H9 (cell line): ENCODE results near the gene ZSCAN16. TPM values are rescaled to one million over a fixed set of nuclear protein-coding genes. Genes with fewer than 3 reads are reported as not detected.
A peak's percentile ranks its signal among the peaks of the same experiment; 100 is the strongest.

Source experiments
- DNase-seq: peaks from one replicate; pipeline ENCODE4 v3.0.0-alpha.2; 2017
- H2AFZ ChIP-seq: one replicate; pipeline ENCODE4 v1.6.1; 2013; ENCODE audit warnings: mild to moderate bottlenecking, low read length, control low read depth, moderate library complexity
- H2AK5ac ChIP-seq: 2 replicates; pipeline ENCODE4 v1.6.1; 2013; ENCODE audit warnings: low read length, control low read depth, mixed read lengths; ENCODE audit not compliant: insufficient read length
- H2BK120ac ChIP-seq: one replicate; pipeline ENCODE4 v1.6.1; 2013; ENCODE audit warnings: low read depth, mild to moderate bottlenecking, low read length, control low read depth, inconsistent platforms; ENCODE audit not compliant: poor library complexity, severe bottlenecking
- H2BK12ac ChIP-seq: 2 replicates; pipeline ENCODE4 v1.6.1; 2013; ENCODE audit warnings: low read length, control low read depth, mixed read lengths, low read depth; ENCODE audit not compliant: insufficient read length
- H2BK15ac ChIP-seq: 2 replicates; pipeline ENCODE4 v1.6.1; 2013; ENCODE audit warnings: low read depth, low read length, control low read depth
- H2BK20ac ChIP-seq: one replicate; pipeline ENCODE4 v1.6.1; 2013; ENCODE audit warnings: low read depth, mild to moderate bottlenecking, low read length, control low read depth, inconsistent platforms; ENCODE audit not compliant: poor library complexity, severe bottlenecking
- H2BK5ac ChIP-seq: 2 replicates; pipeline ENCODE4 v1.6.1; 2013; ENCODE audit warnings: low read length, control low read depth, mixed read lengths; ENCODE audit not compliant: insufficient read length
- H3K14ac ChIP-seq: 2 replicates; pipeline ENCODE4 v1.6.1; 2013; ENCODE audit warnings: low read length, control low read depth; ENCODE audit not compliant: insufficient read depth
- H3K18ac ChIP-seq: 2 replicates; pipeline ENCODE4 v1.6.1; 2013; ENCODE audit warnings: low read depth, mild to moderate bottlenecking, mixed read lengths, low read length, control low read depth; ENCODE audit not compliant: insufficient read length
- H3K23ac ChIP-seq: 2 replicates; pipeline ENCODE4 v1.6.1; 2013; ENCODE audit warnings: low read length, control low read depth, mixed read lengths, low read depth; ENCODE audit not compliant: insufficient read length
- H3K23me2 ChIP-seq: 2 replicates; pipeline ENCODE4 v1.6.1; 2013; ENCODE audit warnings: low read depth, mild to moderate bottlenecking, mixed read lengths, low read length, control low read depth; ENCODE audit not compliant: insufficient read length, poor library complexity, severe bottlenecking
- H3K27ac ChIP-seq: 2 replicates; pipeline ENCODE4 v1.5.1; 2013; ENCODE audit warnings: low read length, control low read depth, mixed read lengths, low read depth; ENCODE audit not compliant: insufficient read length
- H3K27me3 ChIP-seq: 2 replicates; pipeline ENCODE4 v1.6.1; 2013; ENCODE audit warnings: low read length, control low read depth, inconsistent platforms; ENCODE audit not compliant: insufficient read depth
- H3K4ac ChIP-seq: 2 replicates; pipeline ENCODE4 v1.6.1; 2013; ENCODE audit warnings: low read depth, mild to moderate bottlenecking, control low read depth, inconsistent platforms, low read length, moderate library complexity
- H3K4me1 ChIP-seq: 2 replicates; pipeline ENCODE4 v1.6.1; 2013; ENCODE audit warnings: low read length, control low read depth, inconsistent platforms; ENCODE audit not compliant: insufficient read depth
- H3K4me2 ChIP-seq: 2 replicates; pipeline ENCODE4 v1.6.1; 2013; ENCODE audit warnings: low read length, control low read depth, mixed read lengths; ENCODE audit not compliant: insufficient read length, insufficient read depth
- H3K56ac ChIP-seq: 2 replicates; pipeline ENCODE4 v1.6.1; 2013; ENCODE audit warnings: low read depth, mild to moderate bottlenecking, mixed read lengths, low read length, control low read depth; ENCODE audit not compliant: insufficient read length
- H3K79me1 ChIP-seq: 2 replicates; pipeline ENCODE4 v1.6.1; 2013; ENCODE audit warnings: low read depth, mild to moderate bottlenecking, moderate library complexity, low read length, control low read depth, inconsistent platforms; ENCODE audit not compliant: insufficient read depth, poor library complexity, severe bottlenecking
- H3K79me2 ChIP-seq: 2 replicates; pipeline ENCODE4 v1.6.1; 2013; ENCODE audit warnings: low read length, control low read depth, inconsistent platforms; ENCODE audit not compliant: insufficient read depth
- H3K9ac ChIP-seq: 2 replicates; pipeline ENCODE4 v1.6.1; 2013; ENCODE audit warnings: low read length, control low read depth, mixed read lengths; ENCODE audit not compliant: insufficient read length; ENCODE audit errors: extremely low read depth
- H3K9me3 ChIP-seq: one replicate; pipeline ENCODE4 v1.6.1; 2013; ENCODE audit warnings: low read depth, low read length, inconsistent platforms; ENCODE audit not compliant: control insufficient read depth
- H3T11ph ChIP-seq: one replicate; pipeline ENCODE4 v1.6.1; 2013; ENCODE audit warnings: mild to moderate bottlenecking, low read length, control low read depth, inconsistent platforms
- H4K20me1 ChIP-seq: one replicate; pipeline ENCODE4 v1.6.1; 2013; ENCODE audit not compliant: control insufficient read depth, insufficient read length, insufficient read depth
- H4K5ac ChIP-seq: 2 replicates; pipeline ENCODE4 v1.6.1; 2013; ENCODE audit warnings: low read depth, mild to moderate bottlenecking, mixed read lengths, low read length, control low read depth; ENCODE audit not compliant: insufficient read length
- H4K8ac ChIP-seq: replicated peaks from 2 replicates; pipeline ENCODE4 v1.6.1; 2013; ENCODE audit warnings: low read length, control low read depth, mixed read lengths, low read depth; ENCODE audit not compliant: insufficient read length
- H4K91ac ChIP-seq: 2 replicates; pipeline ENCODE4 v1.6.1; 2013; ENCODE audit warnings: low read depth, mild to moderate bottlenecking, moderate library complexity, mixed read lengths, low read length, control low read depth; ENCODE audit not compliant: insufficient read length
- H3K27ac Mint-ChIP-seq, 3 experiments: 2 replicates in 2 of 3; 3 replicates in 1 of 3; pipeline ENCODE4 v1.8.0; 2020 to 2021; ENCODE audit warnings: mixed read lengths in 3 of 3, mild to moderate bottlenecking in 1 of 3, moderate library complexity in 1 of 3
- H3K27me3 Mint-ChIP-seq: 2 replicates; pipeline ENCODE4 v1.8.0; 2021; ENCODE audit warnings: low read depth, mild to moderate bottlenecking, moderate library complexity, mixed read lengths
- H3K36me3 Mint-ChIP-seq, 3 experiments: 2 replicates in 2 of 3; 3 replicates in 1 of 3; pipeline ENCODE4 v1.8.0; 2020 to 2021; ENCODE audit warnings: low read depth in 3 of 3, mixed read lengths in 3 of 3; ENCODE audit not compliant: insufficient read depth in 1 of 3
- H3K4me1 Mint-ChIP-seq, 2 experiments: 2 replicates each; pipeline ENCODE4 v1.8.0; 2020; ENCODE audit warnings: mixed read lengths in 2 of 2
- H3K4me3 Mint-ChIP-seq, 2 experiments: 2 replicates in 1 of 2; 3 replicates in 1 of 2; pipeline ENCODE4 v1.8.0; 2020 to 2021; ENCODE audit warnings: mild to moderate bottlenecking in 2 of 2, mixed read lengths in 2 of 2, moderate library complexity in 1 of 2
- H3K9me3 Mint-ChIP-seq, 2 experiments: 2 replicates in 1 of 2; 3 replicates in 1 of 2; pipeline ENCODE4 v1.8.0; 2020; ENCODE audit warnings: mild to moderate bottlenecking in 2 of 2, mixed read lengths in 2 of 2, moderate library complexity in 1 of 2
- CTCF ChIP-seq: fragments of 200-600 bp; sonication (generic); conservative IDR thresholded peaks from 3 replicates; pipeline ENCODE4 v1.8.0; 2021; ENCODE audit warnings: antibody characterized with exemption, mild to moderate bottlenecking
- WGBS: extraction: QIAGEN DNeasy Blood & Tissue Kit; methylation state at CpG from one replicate; pipeline ENCODE4 v1.1.7; 2013; ENCODE audit warnings: missing lambda C conversion rate, low lambda C conversion rate, mixed read lengths; ENCODE audit not compliant: insufficient read length; ENCODE audit errors: extremely low coverage; 5-methylcytosine and 5-hydroxymethylcytosine counted together
- total RNA-seq: library from RNA; stranded (reverse); gene quantifications from 2 replicates; pipeline ENCODE4 v1.2.1, GENCODE V29; 2021

Gene ZSCAN16
- total RNA-seq, 1 experiment from 2014 or later: 11.0 TPM

DNA sequence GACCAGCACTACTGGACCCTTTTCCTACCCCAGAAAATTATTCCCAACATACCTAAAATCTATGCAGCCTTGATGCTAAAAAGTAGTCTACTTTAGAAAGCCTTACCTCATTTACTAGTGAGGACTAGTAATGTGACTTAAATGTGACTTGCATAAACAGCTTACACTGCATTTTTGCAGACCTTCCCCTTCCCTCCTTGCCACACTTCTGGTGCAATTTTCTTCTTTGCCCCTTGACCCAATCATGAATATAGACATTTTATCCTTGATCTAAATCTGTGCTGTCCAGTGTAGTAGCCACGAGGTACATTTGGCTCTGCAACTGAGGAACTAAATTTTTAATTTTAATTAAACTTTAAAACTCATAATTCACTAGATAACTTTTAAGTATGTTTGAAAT is 10.3 kb downstream of the ZSCAN16 start:
- Histone ChIP-seq H3K56ac (no peak overlapping the region), H2BK20ac (no peak overlapping the region), H3K14ac (no peak overlapping the region), H3K4me1 (peaks cover 4% of the 10 kb centered on the region; the same call in 1 of the 2 replicates), H2BK12ac (no peak overlapping the region), H2AK5ac (no peak overlapping the region), H3K9ac (no peak overlapping the region), H3K23ac (no peak overlapping the region), H3K23me2 (peaks cover 19% of the 10 kb centered on the region), H3K4me2 (no peak overlapping the region), H2BK5ac (no peak overlapping the region), H2BK120ac (no peak overlapping the region), H3K79me1 (no peaks in the 10 kb centered on the region), H4K5ac (no peak overlapping the region), H3K27ac (no peak overlapping the region), H3K9me3 (no peaks in the 10 kb centered on the region), H3T11ph (no peak overlapping the region), H2AFZ (no peak overlapping the region), H4K20me1 (no peaks in the 10 kb centered on the region), H3K18ac (no peak overlapping the region), H4K91ac (no peak overlapping the region), H3K4ac (no peak overlapping the region), H2BK15ac (no peak overlapping the region), H3K27me3 (no peaks in the 10 kb centered on the region), H3K79me2 (no peaks in the 10 kb centered on the region; the same call in 1 of the 2 replicates), H4K8ac (no peak overlapping the region)
- peaks cover 10% of the 10 kb centered on the region for H3K27me3 Mint-ChIP-seq
- TF ChIP-seq CTCF: no peak
- 0 out of 5 replicates have a peak overlapping the region, but pooled peaks of 1 of the 2 experiments have one; percentile 18 for H3K4me3 Mint-ChIP-seq
- H3K36me3 Mint-ChIP-seq: peaks cover 2 to 17% (median 12%) of the 10 kb centered on the region in 3 experiments; a peak in 6 of 7 replicates
- 0 out of 7 replicates have a peak overlapping the region, but pooled peaks of 1 of the 3 experiments have one; percentile 24 for H3K27ac Mint-ChIP-seq
- H3K4me1 Mint-ChIP-seq: peaks cover 19 to 22% of the 10 kb centered on the region in 2 experiments
- DNase-seq: no peak
- no CpG with 5 or more reads among the region's 1 CpG for WGBS
- H3K9me3 Mint-ChIP-seq: no peaks in the 10 kb centered on the region
